ENCODE measurements around the gene SKOR1. TPM values are rescaled to one million over a fixed set of nuclear protein-coding genes. Genes with fewer than 3 reads are reported as not detected.
A peak's percentile ranks its signal among the peaks of the same experiment; 100 is the strongest.

SKOR1 gene
- total and polyA plus RNA-seq, 10 of the 15 experiments (the other 5 are each of a cell fraction or from before 2014, with no cell fraction given) = 0.04 to 0.36 (median 0.10) TPM; not detected in 4

- BruUV-seq (replicated peaks) = no TSS peak
- Histone ChIP-seq H3K9me3 (replicated peaks; ENCODE audit: control insufficient read depth, insufficient read depth, low read length) (no peaks in the 10 kb centered on the region; the same call in 2 of the 3 replicates), H3K4me1 (ENCODE audit: control insufficient read depth, insufficient read depth, low read length) (peaks cover 9% of the 10 kb centered on the region), H3K27me3 (replicated peaks in 1 of 2; ENCODE audit: control insufficient read depth in 2 of 2, insufficient read depth in 2 of 2, low read length in 1 of 2) (no peaks in the 10 kb centered on the region), H3K36me3 (ENCODE audit: control insufficient read depth in 2 of 2, insufficient read depth in 2 of 2, low read length in 1 of 2) (no peaks in the 10 kb centered on the region), H4K20me1 (ENCODE audit: control insufficient read depth, insufficient read depth) (no peaks in the 10 kb centered on the region), H2AFZ (ENCODE audit: control insufficient read depth, low read depth, low read length) (peak overlapping the region; percentile 94), H3K27ac (ENCODE audit: control insufficient read depth, insufficient read depth) (no peak overlapping the region), H3K9ac (ENCODE audit: control insufficient read depth, insufficient read depth, low read length) (no peak overlapping the region), H3K4me3 (no peak overlapping the region), H3K4me2 (ENCODE audit: control insufficient read depth, insufficient read depth) (peak overlapping the region; percentile 88), H3K79me2 (ENCODE audit: control insufficient read depth, insufficient read depth, low read length) (no peaks in the 10 kb centered on the region)
- FAIRE-seq (no peak), ATAC-seq (no peak), DNase-seq (ENCODE audit: low read depth, low spot score) (no peak)
- in situ Hi-C loops (cut with MboI) (no loop called here), intact Hi-C loops (cut with micrococcal nuclease; ENCODE audit: unreplicated experiment) (no loop called here)
- SMC1A ChIA-PET (ENCODE audit: uncharacterized antibody, unreplicated experiment) = interaction anchor here (0.9 to 2.4 kb wide), 8 partner anchors 10 to 150 kb away, joined by 3 to 12 read pairs (median 4); no protein-coding TSS in a partner anchor
- POLR2A ChIA-PET = interaction anchor here (1.6 kb wide), 1 partner anchor 9 kb away, joined by 3 read pairs; no protein-coding TSS in a partner anchor
- RAD21 ChIA-PET (ENCODE audit: unreplicated experiment) = interaction anchor here (1.1 to 1.4 kb wide), 3 partner anchors 20 to 54 kb away, joined by 3 to 5 read pairs (median 3); no protein-coding TSS in a partner anchor
- CTCF ChIA-PET = interaction anchor here (1.3 to 3.2 kb wide), 2 partner anchors 21 to 78 kb away, joined by 4 to 9 read pairs; no protein-coding TSS in a partner anchor
- TF ChIP-seq PML (IDR thresholded peaks at IDR 0.05; ENCODE audit: low read length) (no peak), CHD4 (IDR thresholded peaks at IDR 0.05) (no peak), ZSCAN29 (IDR thresholded peaks at IDR 0.05) (no peak), MEF2A (IDR thresholded peaks at IDR 0.05; ENCODE audit: insufficient read depth, low read depth, low read length) (no peak), CREM (IDR thresholded peaks at IDR 0.05; ENCODE audit: low read depth) (no peak), EGR1 (IDR thresholded peaks at IDR 0.05; ENCODE audit: borderline replicate concordance in 1 of 2, low read depth in 2 of 2, low read length in 2 of 2) (no peak), YY1 (IDR thresholded peaks at IDR 0.05; ENCODE audit: low read depth, low read length) (no peak), CREB1 (IDR thresholded peaks at IDR 0.05; ENCODE audit: low read depth) (no peak), NRF1 (conservative IDR thresholded peaks at IDR 0.05; ENCODE audit: low read depth, low read length) (no peak), NFYB (IDR thresholded peaks at IDR 0.05; ENCODE audit: insufficient read depth, low read depth, low read length) (no peak), CHD2 (IDR thresholded peaks at IDR 0.05; ENCODE audit: borderline replicate concordance, low read depth, low read length) (no peak), USF2 (IDR thresholded peaks at IDR 0.05; ENCODE audit: borderline replicate concordance, low read depth, low read length) (no peak), NFXL1 (IDR thresholded peaks at IDR 0.05; ENCODE audit: borderline replicate concordance) (no peak), POLR2A (IDR thresholded peaks at IDR 0.05; ENCODE audit: low read depth, low read length) (no peak), ESRRA (IDR thresholded peaks at IDR 0.05; ENCODE audit: low read length) (no peak), ASH2L (IDR thresholded peaks at IDR 0.05; ENCODE audit: borderline replicate concordance, low read depth) (no peak), RAD21 (IDR thresholded peaks at IDR 0.05; ENCODE audit: insufficient read depth, low read depth, low read length) (no peak), SRF (IDR thresholded peaks at IDR 0.05; ENCODE audit: low read depth in 2 of 2, low read length in 2 of 2) (no peak)
- TF ChIP-seq, protein P1, sequence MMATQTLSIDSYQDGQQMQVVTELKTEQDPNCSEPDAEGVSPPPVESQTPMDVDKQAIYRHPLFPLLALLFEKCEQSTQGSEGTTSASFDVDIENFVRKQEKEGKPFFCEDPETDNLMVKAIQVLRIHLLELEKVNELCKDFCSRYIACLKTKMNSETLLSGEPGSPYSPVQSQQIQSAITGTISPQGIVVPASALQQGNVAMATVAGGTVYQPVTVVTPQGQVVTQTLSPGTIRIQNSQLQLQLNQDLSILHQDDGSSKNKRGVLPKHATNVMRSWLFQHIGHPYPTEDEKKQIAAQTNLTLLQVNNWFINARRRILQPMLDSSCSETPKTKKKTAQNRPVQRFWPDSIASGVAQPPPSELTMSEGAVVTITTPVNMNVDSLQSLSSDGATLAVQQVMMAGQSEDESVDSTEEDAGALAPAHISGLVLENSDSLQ (IDR thresholded peaks at IDR 0.05) = no peak
- TF ChIP-seq, protein P2, sequence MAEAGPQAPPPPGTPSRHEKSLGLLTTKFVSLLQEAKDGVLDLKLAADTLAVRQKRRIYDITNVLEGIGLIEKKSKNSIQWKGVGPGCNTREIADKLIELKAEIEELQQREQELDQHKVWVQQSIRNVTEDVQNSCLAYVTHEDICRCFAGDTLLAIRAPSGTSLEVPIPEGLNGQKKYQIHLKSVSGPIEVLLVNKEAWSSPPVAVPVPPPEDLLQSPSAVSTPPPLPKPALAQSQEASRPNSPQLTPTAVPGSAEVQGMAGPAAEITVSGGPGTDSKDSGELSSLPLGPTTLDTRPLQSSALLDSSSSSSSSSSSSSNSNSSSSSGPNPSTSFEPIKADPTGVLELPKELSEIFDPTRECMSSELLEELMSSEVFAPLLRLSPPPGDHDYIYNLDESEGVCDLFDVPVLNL (IDR thresholded peaks at IDR 0.05; ENCODE audit: low read depth, low read length) = no peak
- 92% methylated on average over 6 of the region's 6 CpGs for WGBS (ENCODE audit: insufficient coverage, insufficient replicate concordance, low lambda C conversion rate, missing lambda C conversion rate)
These were observed 58.7 kb downstream of the SKOR1 start for GRCh38 chr15:67884009-67884408.

All from GM12878 (cell line).